SK-N-SH treated with all-trans-retinoic acid at 6 μM for 48 hours (cell line): ENCODE measurements around the gene VSNL1.

Experiments
- ATAC-seq: fragments of 200-7000 bp; cut with Tn5 transposase; 3 replicates; pipeline ENCODE4 v1.9.1; 2020; ENCODE audit warnings: mild to moderate bottlenecking, moderate library complexity
- ARNTL ChIP-seq: fragments of 450-650 bp; formaldehyde crosslinking; IDR thresholded peaks from 2 replicates; pipeline ENCODE4 v1.5.0; 2020; ENCODE audit warnings: low read depth, mild to moderate bottlenecking, moderate library complexity, borderline replicate concordance
- CSRNP3 ChIP-seq: fragments of 250-450 bp; sonication (Bioruptor Pico); IDR thresholded peaks from 2 replicates; pipeline ENCODE4 v1.5.1; 2021; ENCODE audit warnings: mild to moderate bottlenecking, moderate library complexity
- ESRRG ChIP-seq: fragments of 250-450 bp; sonication (Bioruptor Pico); IDR thresholded peaks from 2 replicates; pipeline ENCODE4 v1.6.1; 2021; ENCODE audit warnings: mild to moderate bottlenecking
- GLIS3 ChIP-seq: fragments of 250-450 bp; sonication (Bioruptor Pico); IDR thresholded peaks from 2 replicates; pipeline ENCODE4 v1.5.0; 2020; ENCODE audit warnings: mild to moderate bottlenecking, moderate library complexity
- ISL1 ChIP-seq: fragments of 250-450 bp; sonication (Bioruptor Pico); IDR thresholded peaks from 2 replicates; pipeline ENCODE4 v2.1.2; 2022; ENCODE audit warnings: mild to moderate bottlenecking, moderate library complexity
- PATZ1 ChIP-seq: fragments of 250-450 bp; sonication (Bioruptor Pico); IDR thresholded peaks from 2 replicates; pipeline ENCODE4 v1.8.0; 2020; ENCODE audit warnings: mild to moderate bottlenecking, moderate library complexity, borderline replicate concordance
- POU6F1 ChIP-seq: fragments of 250-450 bp; sonication (Bioruptor Pico); IDR thresholded peaks from 2 replicates; pipeline ENCODE4 v1.8.0; 2021; ENCODE audit warnings: low read depth, mild to moderate bottlenecking, moderate library complexity, borderline replicate concordance
- PPARA ChIP-seq: fragments of 250-450 bp; sonication (Bioruptor Pico); IDR thresholded peaks from 2 replicates; pipeline ENCODE4 v1.5.0; 2020; ENCODE audit warnings: mild to moderate bottlenecking, borderline replicate concordance
- RARB ChIP-seq: fragments of 250-450 bp; sonication (Bioruptor Pico); IDR thresholded peaks from 2 replicates; pipeline ENCODE4 v1.8.0; 2021; ENCODE audit warnings: mild to moderate bottlenecking, moderate library complexity
- TCF4 ChIP-seq: fragments of 250-450 bp; sonication (Bioruptor Pico); IDR thresholded peaks from 2 replicates; pipeline ENCODE4 v1.8.0; 2021; ENCODE audit warnings: mild to moderate bottlenecking, moderate library complexity, borderline replicate concordance
- TOX ChIP-seq: fragments of 250-450 bp; sonication (Bioruptor Pico); IDR thresholded peaks from 2 replicates; pipeline ENCODE4 v1.8.0; 2021; ENCODE audit warnings: mild to moderate bottlenecking, moderate library complexity, borderline replicate concordance
- ZC3H10 ChIP-seq: fragments of 250-450 bp; sonication (Bioruptor Pico); IDR thresholded peaks from 2 replicates; pipeline ENCODE4 v1.5.1; 2021; ENCODE audit warnings: mild to moderate bottlenecking, moderate library complexity
- ZFP3 ChIP-seq: fragments of 250-450 bp; sonication (Bioruptor Pico); IDR thresholded peaks from 2 replicates; pipeline ENCODE4 v1.5.0; 2020; ENCODE audit warnings: mild to moderate bottlenecking, moderate library complexity
- ZNF565 ChIP-seq: fragments of 450-650 bp; formaldehyde crosslinking; conservative IDR thresholded peaks from 2 replicates; pipeline ENCODE4 v1.5.0; 2020; ENCODE audit warnings: low read depth, mild to moderate bottlenecking, moderate library complexity
- TF ChIP-seq, protein P1 (sequence below): fragments of 250-450 bp; sonication (Bioruptor Pico); IDR thresholded peaks from 2 replicates; pipeline ENCODE4 v1.5.1; 2020; ENCODE audit warnings: low read depth, mild to moderate bottlenecking, moderate library complexity

VSNL1 gene

DNA sequence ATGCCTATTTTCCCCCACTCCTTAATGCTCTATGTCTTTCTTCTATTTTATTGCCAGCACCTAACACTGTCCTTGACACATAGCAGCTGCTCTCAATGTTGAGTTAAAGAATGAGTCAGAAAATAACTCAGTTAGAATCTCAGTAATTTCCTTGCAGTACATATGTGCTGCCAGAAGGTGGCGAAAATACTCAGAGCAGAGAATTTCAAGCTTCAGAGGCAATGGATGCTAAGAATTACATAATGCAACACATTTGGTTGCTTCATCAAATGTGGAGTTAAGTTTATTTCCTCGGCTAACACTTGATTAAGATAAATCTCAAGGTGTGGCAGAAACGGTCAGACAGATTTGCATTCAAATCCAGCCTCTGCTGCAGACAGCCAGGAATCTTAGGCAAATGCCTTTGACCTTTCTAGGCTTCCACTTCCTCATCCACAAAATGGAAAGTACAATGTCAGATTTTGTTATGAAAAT is 105.6 kb downstream of the VSNL1 start:
- TF ChIP-seq TCF4 (CRISPR knock-in tag) (peak; percentile 46; the same call in 1 of the 2 replicates), POU6F1 (no peak; the same call in 1 of the 2 replicates), ISL1 (CRISPR knock-in tag) (peak; percentile 68)
- peak; percentile 73 for ATAC-seq

DNA sequence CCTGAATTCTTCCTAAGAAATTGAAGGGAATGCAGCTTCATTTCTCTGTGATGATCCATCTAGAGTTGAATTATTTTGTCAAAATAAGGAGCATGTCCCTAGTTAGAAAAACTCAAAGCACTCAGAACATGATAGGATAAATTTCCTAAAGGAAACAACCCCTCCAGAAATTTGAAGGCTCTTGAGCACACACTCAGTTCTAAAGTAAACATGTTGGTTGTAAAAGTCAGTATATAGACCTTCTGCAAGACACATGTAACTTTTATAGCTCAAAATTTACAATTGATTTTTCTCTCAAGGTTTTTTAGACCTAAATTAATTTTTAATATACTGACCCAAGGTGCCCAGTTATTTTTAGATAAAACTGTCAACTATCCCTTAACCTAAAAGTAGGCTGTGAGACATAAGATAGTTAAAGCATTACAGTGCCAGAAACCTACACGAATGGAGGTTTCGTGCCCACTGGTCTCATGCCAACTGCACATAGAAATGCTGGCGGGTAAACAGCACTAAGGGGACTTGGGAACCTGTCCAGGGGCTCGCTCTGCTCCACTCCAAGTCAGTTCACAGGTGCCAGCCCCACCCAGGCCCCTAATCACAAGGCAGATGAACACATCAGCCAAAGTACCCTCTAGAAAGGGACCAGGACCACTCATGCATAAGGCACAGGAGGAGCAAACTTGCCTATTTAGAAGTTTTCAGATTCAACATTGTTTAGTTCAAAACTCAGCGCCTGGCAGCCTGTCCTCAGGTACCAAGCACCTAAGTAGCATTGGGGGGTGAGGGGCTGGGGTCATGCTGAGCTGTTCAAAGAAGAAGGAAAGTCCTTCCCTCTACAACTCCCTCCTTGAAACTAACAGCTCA is 106.6 kb downstream of the VSNL1 start:
- ATAC-seq, result no peak
- TF ChIP-seq CSRNP3 (CRISPR knock-in tag) (no peak), PATZ1 (CRISPR knock-in tag) (no peak), RARB (CRISPR knock-in tag) (no peak)
- TF ChIP-seq, protein P1, sequence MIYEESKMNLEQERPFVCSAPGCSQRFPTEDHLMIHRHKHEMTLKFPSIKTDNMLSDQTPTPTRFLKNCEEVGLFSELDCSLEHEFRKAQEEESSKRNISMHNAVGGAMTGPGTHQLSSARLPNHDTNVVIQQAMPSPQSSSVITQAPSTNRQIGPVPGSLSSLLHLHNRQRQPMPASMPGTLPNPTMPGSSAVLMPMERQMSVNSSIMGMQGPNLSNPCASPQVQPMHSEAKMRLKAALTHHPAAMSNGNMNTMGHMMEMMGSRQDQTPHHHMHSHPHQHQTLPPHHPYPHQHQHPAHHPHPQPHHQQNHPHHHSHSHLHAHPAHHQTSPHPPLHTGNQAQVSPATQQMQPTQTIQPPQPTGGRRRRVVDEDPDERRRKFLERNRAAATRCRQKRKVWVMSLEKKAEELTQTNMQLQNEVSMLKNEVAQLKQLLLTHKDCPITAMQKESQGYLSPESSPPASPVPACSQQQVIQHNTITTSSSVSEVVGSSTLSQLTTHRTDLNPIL (CRISPR knock-in tag), result no peak
- TF ChIP-seq, all 23 proteins: peak for 0

- TF ChIP-seq POU6F1 (no peak), ESRRG (CRISPR knock-in tag) (no peak), GLIS3 (no peak), ZNF565 (CRISPR knock-in tag) (no peak), TOX (CRISPR knock-in tag) (no peak), CSRNP3 (CRISPR knock-in tag) (no peak), TCF4 (CRISPR knock-in tag) (no peak), ARNTL (CRISPR knock-in tag) (no peak), ZFP3 (CRISPR knock-in tag) (no peak)
- TF ChIP-seq, protein P1 (CRISPR knock-in tag), result no peak
- ATAC-seq, result no peak
Measured at GRCh38 chr2:17648581-17648980, 108.1 kb downstream of the VSNL1 start.

- ATAC-seq, result no peak
- TF ChIP-seq TCF4 (CRISPR knock-in tag) (no peak), ZFP3 (CRISPR knock-in tag) (no peak), PPARA (no peak), POU6F1 (no peak), ARNTL (CRISPR knock-in tag) (no peak), ISL1 (CRISPR knock-in tag) (no peak), ZC3H10 (CRISPR knock-in tag) (no peak)
- TF ChIP-seq, protein P1 (CRISPR knock-in tag), result no peak
- TF ChIP-seq, all 23 proteins: peak for 0
Measured at GRCh38 chr2:17649026-17649425, 108.5 kb downstream of the VSNL1 start.
